Left colon (tissue), 2 donors: ENCODE results near the gene LPAR2. TPM values are rescaled to one million over a fixed set of nuclear protein-coding genes. Genes with fewer than 3 reads are reported as not detected.
A peak's percentile ranks its signal among the peaks of the same experiment; 100 is the strongest.

Experiments used
- ATAC-seq: fragments of 200-7000 bp; cut with Tn5 transposase; one replicate; pipeline ENCODE4 v1.9.1; 2020; ENCODE audit warnings: mild to moderate bottlenecking, moderate library complexity
- DNase-seq, 2 donors: peaks; one replicate each; pipeline ENCODE4 v3.0.0-alpha.2; 2020
- intact Hi-C, 2 donors: fragments of 100-400 bp; cut with DNase I in 1 of 2; cut with micrococcal nuclease in 1 of 2; formaldehyde crosslinking; loops; one replicate each; pipeline versions ENCODE4 v1.11.2 to v1.14.0; 2022; cut with DNase I, micrococcal nuclease
- total RNA-seq, 2 donors: library from RNA; stranded (reverse); fragmentation: NEBNext Ultra II Directional; extraction: Animal tissue kit (Norgen Biotek cat#: 25700); gene quantifications; one replicate each; pipeline ENCODE4 v1.2.1, GENCODE V29; 2021
- donor health status: DM: no; HTN: no; CAD: no.
- donor health status: DM: yes; HTN: yes; CAD: no.

The LPAR2 gene
- total RNA-seq, 2 donors from 2014 or later = 18.4 to 20.9 TPM

DNA sequence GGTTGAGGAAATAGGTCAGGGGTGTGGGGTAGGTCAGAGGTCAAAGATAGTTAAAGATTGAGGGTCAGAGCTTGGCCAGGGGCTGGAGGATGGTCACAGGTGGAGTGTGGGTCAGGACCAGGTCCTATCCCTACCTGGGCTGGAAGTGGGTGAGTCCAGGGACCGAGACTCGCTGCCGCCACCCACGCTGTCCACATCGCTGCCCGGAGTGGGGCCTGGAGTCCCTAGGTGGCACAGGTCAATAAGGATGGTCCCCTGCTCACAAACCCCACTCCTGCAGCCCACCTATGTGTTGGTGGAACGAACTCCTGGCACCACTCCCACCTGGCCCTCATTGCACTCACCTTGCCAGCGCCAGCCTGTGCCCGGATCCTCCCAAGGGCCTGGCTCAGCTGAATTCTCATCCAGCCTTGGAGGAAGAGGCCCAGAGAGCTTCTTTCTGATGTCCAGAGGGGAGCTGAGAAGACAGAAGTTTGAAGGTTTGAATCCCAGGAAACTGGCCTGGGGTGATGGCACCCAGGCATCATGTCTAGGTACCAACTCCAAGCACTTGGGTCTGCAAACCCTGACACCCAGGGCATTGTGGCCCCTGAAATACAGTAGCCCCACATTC lies 8.7 kb upstream of the LPAR2 start:
- intact Hi-C loops = no loop called here
- no peak for ATAC-seq
- DNase-seq = no peak

DNA sequence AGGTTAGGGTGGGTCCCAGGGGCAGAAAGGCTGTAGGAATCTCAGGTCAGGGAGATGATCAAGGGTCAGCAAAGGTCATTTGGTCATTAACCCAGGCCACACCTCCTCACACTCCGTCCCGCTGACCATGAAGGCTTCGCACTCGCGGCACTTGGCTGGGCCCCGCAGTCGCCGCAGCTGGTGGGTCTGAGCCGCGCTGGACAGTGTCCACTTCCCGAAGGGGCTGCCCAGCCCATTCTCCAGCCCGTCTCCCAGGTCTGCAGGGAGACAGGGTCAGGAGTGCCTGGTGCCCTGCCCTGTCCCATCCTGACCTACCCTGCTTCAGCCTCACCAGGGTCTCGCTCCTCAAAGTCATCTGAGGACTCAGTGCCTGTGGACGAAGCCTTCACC lies 7.3 kb upstream of the LPAR2 start:
- DNase-seq (no peak), ATAC-seq (no peak)
- intact Hi-C loops = no loop called here

DNA sequence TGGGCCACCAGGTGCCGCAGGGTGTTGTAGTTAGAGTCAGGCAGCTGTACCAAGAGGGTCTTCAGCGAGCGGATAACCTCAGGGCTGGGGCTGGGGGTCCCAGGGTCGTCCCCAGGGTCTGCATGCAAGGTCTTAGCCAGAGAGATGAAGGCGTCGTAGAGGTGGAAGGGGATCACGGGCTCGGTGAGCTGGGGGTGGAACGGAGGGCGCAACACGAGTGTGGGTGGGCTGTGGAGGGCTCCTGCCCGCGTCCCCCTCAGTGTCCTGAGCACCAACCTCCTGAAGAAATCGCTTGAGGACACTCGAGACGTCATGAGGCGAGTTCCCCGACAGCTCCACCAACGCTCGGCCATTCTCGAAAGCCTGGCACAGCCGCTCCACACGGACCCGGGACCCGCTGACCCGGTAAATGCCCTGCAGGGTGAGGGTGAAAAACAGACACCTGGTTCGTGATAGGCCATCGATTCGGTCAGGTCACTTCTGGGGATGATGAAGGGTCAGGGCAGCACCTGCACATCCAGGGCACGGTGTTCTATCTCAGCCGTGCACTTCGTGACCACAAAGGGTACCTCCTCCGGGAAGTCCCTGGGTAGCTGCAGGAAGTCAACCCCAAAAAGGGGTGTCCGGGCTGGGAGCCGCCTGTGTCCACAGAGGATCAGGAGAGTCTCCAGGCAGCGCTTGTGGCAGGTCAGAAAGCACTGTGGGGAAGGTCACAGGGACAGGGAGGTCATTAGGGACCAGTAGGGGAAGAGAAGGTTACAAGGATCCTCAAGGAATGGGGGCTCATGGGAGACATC lies 6.7 kb upstream of the LPAR2 start:
- no peak for DNase-seq
- no peak for ATAC-seq
- intact Hi-C loops = no loop called here

DNA sequence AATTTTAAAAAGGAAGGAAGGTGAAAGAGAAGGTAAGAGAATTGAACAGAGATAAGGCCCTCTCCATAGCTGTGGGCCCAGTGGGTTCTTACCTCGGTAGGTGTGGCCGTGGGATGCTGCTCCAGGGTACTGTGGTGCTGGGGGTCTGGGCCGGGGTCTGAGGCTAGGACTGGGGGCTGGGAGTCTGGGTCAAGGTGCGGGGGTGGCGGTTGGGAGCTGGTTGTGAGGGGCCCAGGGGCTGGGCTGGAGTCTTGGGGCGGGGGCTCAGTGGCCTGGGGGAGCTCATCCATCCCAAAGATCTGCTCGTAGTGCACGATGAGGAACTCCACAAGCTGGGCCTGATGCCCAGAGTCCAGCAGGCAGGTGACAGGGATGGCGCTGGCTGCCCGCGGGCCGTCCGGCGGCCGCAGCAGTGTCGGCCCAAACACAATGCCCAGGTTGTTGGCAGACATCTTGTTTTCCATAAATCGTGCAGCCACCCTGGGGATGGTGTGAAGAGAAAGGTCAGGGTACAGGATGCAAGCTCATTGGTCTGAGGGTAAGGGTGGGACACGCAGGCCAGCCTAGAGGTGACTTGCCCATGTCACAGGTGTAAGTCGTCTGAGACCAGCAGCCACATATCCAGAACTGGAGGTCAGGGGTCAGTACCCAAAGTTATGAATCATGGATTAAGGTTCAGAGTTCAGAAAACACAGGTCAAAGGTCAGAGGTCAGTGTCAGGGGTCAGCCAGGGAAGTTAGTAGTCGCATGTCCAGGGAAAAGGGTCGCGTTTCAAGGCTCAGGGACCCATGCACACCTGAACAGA lies 5.9 kb upstream of the LPAR2 start:
- DNase-seq (no peak), ATAC-seq (no peak)
- intact Hi-C loops = no loop called here

DNA sequence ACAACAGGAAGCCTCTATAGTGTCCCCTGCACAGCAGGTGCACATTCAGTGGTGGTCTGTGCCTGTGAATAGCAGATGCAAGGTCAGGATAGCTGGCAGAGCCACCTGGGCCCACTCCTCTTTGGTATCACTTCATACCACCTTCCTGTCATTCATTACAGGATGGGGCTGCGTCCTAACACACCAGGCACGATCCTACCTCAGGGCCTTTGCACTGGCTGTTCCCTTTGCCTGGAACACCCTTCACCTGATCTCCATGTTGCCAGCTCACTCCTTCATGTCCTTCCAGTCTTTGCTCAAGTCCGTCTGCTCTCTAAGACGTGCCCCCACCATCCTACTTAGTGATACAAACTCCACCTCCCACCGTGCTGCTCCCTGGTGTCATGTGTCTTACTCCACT lies 4.6 kb upstream of the LPAR2 start:
- intact Hi-C loops = no loop called here
- ATAC-seq = no peak
- DNase-seq = no peak

DNA sequence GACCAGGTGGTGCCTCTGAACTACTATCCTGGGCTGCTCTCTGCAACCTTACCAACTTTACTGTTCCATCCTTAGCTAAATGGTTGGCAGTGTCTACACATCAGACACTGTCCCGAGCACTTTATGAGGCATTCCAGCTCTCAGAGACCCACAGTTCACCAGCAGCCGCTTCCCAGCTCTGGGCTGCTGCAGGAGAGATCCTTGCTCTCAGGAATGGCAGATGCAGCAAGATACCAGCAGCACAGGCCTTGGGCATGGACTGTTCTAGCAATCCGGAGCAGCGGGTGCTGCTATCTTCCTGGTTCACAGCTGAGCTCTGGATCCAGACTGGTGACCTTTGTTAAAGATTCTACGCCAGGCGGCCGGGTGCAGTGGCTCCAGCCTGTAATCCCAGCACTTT lies 3.3 kb upstream of the LPAR2 start:
- ATAC-seq (no peak), DNase-seq (no peak)
- intact Hi-C loops = no loop called here

DNA sequence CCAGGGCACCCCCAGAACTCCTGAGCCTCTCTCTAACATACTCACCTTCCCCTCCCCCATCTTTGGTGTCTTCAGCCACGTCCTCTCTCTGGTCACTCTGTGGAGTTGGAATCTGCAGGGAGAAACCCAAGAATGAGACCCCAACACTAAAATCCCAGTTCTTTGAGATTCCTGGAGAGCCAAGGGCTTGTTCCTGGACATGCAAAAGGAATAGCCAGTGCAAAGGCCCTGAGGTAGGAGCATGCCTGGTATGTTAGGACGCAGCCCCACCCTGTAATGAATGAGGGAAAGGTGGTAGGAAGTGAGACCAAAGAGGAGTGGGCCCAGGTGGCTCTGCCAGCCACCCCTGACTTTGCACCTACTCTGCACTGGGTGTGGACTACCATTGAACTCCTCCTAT lies 2.4 kb upstream of the LPAR2 start:
- DNase-seq (no peak), ATAC-seq (no peak)
- intact Hi-C loops = no loop called here

DNA sequence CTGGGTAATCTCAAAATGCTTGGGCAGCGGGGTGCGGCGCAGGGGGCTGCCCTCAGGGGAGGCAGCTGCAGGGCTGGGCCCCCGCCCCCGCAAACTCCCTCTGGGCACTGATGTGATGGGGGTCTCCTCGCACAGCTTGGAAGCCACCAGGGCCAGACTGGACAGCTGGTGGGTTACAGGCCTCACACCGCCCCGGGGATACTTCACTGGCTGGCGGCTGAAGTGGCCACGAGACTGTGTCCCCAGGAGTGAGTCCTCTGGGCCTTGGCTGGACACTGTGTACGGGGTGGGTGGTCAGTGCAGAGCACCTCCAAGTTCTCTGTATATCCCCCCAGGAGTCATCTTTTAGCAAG lies 2.0 kb upstream of the LPAR2 start:
- intact Hi-C loops = no loop called here
- ATAC-seq (no peak), DNase-seq (no peak)

DNA sequence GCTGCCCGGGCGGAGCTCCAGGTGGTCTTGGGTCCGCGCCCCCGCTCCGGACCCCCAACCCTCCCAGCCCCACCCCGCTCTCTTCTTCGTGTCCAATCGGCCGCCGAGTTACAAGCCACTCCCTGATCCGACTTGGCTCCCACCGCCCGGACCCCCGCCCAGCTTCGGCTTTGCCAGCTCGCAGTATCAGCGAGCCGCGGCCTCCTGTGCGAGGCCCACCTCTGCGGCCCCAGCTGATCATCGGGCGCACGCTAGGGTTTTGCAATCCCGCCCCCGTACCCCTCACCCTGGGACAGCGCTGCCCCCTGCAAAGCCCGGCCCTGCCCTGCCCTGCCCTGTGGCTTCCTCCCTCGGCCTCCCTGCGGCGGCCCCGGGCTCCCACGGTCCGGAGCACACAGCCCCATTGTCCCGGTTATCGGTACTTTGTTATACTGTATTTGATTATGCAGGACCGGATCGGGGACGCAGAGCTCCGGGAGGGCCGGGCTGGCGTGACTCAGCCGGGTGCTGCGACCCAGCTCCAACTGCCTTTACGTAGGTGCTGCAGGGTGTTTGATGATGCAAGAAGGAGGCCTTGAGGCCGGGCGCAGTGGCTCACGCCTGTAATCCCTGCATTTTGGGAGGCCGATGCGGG lies 598 bp upstream of the LPAR2 start:
- intact Hi-C loops = no loop called here
- DNase-seq (peak; percentile 48 to 57), ATAC-seq (peak; percentile 56)

DNA sequence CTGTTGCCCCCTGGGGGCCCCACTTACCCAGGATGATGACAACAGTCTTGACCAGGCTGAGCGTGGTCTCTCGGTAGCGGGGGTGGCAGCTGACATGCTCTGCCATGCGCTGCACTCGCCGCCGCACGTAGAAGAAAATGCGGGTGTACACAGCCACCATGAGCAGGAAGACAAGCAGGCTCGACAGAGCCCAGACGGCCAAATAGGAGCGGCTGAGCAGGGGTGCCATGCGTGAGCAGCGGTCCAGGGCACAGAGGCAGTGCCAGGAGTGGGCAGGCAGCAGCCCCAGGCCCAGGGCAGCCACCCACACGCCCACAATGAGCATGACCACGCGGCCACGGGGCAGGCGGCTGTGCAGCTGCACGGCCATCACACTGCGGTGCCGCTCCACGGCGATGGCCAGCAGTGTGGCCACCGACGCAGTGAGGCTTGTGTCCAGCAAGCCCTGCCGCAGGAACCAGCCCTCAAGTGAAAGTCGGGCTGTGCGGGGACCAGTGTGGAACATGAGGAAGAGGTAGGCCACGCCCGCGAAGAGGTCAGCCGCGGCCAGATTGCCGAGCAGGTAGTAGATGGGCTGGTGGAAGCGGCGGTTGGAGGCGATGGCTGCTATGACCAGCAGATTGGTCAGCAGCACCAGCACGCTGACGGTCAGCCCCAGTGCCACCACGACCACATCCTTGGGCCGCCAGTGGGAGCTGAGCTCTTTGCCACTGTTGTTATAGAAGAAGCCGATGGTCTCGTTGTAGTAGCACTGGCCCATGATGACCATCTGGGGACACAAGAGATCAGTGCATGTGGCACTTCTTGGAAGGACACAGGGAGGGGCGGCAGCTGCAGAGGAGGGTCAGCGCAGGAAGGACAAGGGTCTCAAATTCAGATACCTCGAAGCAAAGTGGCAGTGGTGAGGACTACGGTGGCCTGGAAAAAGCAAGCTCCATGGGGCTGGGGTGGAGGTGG lies 1.2 kb downstream of the LPAR2 start:
- intact Hi-C loops = no loop called here
- DNase-seq (peak in 1 of 2 donors; percentile 31), ATAC-seq (no peak)

DNA sequence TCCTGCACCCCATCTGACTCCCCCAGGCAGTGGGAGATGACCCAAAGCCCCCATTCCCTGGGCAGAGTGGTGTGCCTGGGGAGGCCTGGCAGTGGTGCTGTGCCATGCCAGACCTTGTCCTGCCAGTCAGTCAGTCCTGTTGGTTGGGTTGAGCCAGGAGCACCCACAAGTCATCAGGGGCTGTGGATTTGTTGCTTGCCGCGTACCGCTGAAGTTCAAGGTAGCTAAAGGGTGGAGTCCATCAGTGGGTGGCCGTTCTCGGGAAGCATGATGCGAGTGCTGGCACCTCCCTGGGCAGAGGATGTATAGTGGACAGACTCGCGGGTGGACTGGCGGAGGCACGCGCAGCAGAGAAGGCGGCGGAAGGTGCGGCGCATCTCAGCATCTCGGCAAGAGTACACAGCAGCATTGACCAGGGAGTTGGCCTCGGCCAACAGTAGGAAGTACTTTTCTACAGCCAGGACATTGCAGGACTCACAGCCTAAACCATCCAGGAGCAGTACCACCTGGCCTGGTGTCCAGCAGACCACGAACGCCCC lies 3.9 kb downstream of the LPAR2 start:
- DNase-seq = no peak
- intact Hi-C loops = no loop called here
- no peak for ATAC-seq

DNA sequence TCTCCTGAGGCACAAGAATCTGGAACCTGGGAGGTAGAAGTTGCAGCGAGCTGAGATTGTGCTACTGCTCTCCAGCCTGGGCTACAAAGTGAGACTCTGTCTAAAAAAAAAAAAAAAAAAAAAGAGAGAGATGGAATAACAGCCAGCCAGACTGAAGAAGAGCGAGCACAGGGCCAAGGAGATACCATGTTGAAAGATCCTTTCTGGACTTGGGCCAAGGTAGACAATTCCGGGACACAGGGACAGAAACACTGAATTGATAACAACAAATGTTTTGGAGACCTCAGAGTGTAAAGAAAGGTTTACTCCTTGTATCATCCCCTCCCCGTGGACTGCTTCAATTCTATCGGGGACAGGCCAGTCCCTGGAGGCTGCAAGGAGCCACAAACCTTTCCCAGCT lies 4.6 kb downstream of the LPAR2 start:
- no peak for DNase-seq
- intact Hi-C loops = no loop called here
- ATAC-seq = no peak

DNA sequence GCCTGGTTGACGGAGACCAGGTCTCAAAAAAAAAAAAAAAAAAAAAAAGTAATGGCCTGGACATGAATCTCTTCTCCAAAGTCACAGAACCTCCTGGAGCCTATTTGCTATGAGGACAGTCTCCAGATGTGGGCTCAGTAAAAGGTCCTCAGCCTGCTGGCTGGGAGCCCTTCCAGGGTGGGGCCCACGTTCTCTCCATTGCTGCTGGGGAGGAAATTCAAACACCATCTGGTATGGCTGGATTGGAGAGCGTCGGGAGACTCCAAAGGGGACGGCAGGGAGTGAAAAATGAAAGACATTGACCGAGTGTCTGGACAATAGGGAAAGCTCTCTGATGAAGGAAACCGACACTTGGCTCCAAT lies 8.2 kb downstream of the LPAR2 start:
- DNase-seq = no peak
- intact Hi-C loops = no loop called here
- ATAC-seq = peak; percentile 27

DNA sequence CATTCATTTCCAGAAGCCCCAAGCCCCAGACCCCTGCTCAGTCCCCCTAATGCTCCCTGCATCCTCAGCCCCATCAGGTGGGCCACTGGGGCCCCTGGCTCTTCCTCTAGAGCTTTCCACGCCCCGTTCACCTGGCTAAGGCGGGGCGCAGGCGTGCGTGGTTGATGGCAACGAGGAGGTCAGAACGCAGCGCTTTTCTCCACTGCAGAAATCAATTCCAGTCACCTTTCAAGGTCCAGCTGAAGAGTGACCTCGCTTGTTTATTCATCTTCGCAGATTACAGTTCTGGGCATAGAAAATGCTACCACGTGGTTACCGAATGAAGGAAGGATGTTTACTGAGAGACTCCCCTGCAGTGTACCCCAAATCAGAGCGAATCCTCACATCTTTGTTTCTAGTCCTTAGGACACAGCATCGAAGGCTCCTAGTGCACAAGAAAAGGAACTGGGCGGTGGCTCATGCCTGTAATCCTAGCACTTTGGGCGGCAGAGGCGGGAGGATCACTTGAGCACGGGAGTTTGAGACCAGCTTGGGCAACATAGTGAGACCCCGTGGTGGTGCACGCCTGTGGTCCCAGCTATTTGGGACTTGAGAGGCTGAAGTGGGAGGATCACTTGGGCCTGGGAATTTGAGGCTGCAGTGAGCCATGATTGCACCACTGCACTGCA lies 8.7 kb downstream of the LPAR2 start:
- ATAC-seq = no peak
- intact Hi-C loops = no loop called here
- no peak for DNase-seq

DNA sequence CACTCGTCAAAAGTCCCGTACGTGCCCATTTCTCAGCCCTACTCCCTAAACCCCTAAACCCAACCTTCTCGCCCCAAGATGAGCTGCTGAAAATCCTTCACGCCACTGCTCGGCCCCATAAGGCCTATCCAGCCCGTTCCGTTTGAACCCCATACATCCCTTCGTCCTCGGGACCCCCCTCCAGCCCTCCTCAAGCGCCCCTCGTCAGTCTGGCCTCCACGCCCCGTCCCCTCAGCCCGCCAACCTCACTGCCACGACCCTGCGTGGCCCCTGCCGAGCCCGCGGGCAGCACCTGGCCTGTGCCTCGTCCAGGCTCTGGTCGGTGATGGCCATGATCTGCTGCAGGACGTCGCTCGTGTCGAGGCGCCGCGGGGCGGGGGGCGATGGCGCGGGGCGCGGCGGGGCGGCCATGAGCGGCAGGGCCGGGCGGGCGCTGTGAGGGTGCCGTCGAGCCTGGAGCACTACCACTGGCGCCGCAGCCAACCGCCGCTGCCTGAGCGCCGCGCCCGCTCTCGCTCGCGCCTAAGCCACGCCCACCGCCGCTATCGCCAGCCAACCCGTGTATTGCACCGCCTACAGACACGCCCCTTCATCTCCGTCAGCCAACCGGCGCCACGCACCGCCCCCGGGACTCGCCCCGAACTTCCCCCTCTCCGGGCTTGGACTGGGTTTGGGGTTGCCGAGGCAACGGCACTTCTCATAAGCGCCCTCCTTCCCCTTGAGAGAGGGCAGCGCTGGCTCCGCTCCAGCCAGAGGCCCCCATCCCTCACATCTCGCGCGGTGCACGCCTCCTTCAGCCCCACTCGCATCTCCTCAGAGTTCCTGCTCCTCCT lies 9.6 kb downstream of the LPAR2 start, which contains the start of gene PBX4:
PBX4 (minus strand) TSS at position 469 of the 833 bp plus-strand sequence; CDS start at position 411, 58 bp downstream.
- DNase-seq (peak; percentile 96 to 99), ATAC-seq (peak; percentile 97)
- intact Hi-C loops = no loop called here

DNA sequence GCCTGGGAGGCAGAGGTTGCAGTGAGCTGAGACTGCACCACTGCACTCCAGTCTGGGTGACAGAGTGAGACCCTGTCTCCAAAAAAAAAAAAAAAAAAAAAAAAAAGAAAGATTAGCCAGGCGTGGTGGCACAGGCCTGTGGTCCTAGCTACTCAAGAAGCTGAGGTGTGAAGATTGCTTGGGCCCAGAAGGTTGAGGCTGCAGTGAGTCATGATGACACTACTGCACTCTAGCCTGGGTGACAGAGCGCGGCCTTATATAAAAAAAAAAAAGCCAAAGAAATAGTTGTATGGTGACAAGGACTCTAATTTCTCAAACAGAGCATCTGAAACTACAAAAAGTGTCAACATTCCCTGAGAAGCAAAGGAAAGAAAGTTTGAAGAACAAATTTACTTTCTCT lies 12.9 kb downstream of the LPAR2 start:
- DNase-seq = no peak
- ATAC-seq = no peak
- intact Hi-C loops = no loop called here

DNA sequence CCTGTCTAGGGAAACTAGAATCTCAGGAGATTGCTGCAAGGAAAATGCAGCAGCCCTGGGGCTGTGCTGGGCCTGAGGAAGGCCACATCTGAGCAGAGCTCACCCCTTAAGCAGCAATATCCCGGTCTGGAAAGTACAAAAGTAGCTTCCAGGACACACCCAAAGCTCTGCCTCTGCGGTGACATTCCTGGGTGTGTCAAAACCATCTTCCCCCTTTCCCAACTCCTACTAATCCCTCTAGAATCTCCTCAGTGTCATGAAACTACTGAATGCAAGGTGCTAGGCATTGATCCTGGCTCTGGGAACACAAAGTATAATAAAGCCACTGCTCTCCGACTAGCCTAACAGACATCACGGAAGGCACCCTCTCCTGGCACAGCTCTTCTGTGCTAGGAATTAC lies 14.5 kb downstream of the LPAR2 start:
- intact Hi-C loops = no loop called here
- DNase-seq (no peak), ATAC-seq (peak; percentile 76)
